GM20431 (cell line): Measurements from ENCODE around the gene HOXA6.

Experiments used
- in situ Hi-C: fragments of 300-500 bp; cut with MseI, MboI; formaldehyde crosslinking; loops from one replicate; pipeline ENCODE4 v1.15.0; 2020; ENCODE audit warnings: low sequenced_read_pairs; ENCODE audit not compliant: unreplicated experiment

Gene HOXA6

DNA sequence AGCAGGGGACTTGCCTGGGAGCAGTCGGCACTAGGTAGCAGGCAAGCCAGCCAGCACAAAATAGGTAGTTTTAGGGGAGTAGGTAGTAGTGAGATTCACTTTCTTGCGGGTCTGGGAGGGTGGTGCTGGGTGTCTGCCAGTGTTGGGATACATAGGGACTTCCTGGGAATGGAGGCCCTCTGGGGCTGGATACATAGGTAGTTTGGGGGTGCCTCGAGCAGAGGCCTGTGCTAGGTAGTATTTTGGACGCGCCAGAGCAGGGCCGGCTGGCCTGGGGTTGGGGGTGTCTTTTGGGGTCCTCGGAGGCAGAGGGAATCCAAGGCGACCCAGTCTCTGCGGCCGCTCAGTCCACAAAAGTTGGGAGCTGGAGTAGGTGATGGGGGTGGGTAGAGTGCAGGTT, 6.8 kb upstream of the HOXA6 start:
- in situ Hi-C loops = loop anchor here (25.0 kb wide), 2 partner anchors 767 to 1292 kb away; no protein-coding TSS in a partner anchor

DNA sequence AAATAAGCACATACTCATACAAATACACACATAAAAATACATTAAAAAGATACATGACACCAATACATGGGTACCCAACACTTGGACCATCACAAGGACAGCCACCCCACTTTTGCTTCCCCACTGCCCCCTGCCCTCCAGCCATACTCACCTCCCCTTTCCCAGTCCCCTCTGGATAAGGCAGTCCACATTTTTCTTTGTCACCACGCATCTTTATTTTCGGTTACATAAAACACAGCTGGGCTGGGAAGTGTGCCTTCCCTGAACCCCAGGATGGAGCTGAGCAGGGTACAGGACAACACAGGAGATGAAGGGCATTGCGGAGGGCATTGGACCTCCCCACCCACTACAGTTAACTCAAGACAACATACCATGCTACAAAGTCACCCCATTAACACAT, 6.0 kb upstream of the HOXA6 start:
- in situ Hi-C loops = loop anchor here (25.0 kb wide), 2 partner anchors 766 to 1291 kb away; no protein-coding TSS in a partner anchor

- in situ Hi-C loops = loop anchor here (25.0 kb wide), 2 partner anchors 766 to 1291 kb away; no protein-coding TSS in a partner anchor
These were observed 5.4 kb upstream of the HOXA6 start for GRCh38 chr7:27152816-27153442.

- in situ Hi-C loops = loop anchor here (25.0 kb wide), 2 partner anchors 765 to 1290 kb away; no protein-coding TSS in a partner anchor
These were observed 4.6 kb upstream of the HOXA6 start, which contains the start of gene HOXA3 for GRCh38 chr7:27151931-27152815. TSS of gene HOXA3 (minus strand) at chr7:27152583. CDS start at chr7:27110640, 41,943 bp downstream.

DNA sequence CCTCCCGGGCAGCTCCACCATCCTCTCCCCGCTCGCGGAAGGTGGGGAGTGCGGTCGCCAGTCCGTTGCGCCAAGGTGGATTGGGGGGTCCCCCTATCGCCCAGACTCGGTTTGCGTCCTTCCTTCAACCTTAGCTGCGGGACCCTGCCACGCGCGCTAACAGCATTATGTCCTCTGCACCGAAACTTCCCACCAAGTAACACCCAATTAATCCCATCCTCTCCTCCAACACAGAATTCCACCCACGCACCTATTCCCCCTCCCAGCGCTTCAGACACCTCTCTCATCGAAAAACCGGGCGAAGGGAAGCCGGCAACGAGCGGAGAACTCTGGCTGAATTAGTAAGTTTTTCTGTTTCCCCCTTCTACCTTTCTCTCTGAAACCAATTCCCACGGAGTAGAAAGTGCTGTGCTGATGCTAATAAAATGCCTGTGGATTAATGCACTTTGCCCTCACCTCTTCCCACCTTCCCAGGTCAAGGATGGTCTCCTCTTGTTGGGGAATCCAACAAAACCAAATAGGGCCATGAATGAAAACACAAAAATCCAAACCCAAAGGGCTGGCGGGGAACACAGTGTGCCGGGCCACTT, 3.9 kb upstream of the HOXA6 start:
- in situ Hi-C loops = loop anchor here (25.0 kb wide), 2 partner anchors 764 to 1289 kb away; no protein-coding TSS in a partner anchor

DNA sequence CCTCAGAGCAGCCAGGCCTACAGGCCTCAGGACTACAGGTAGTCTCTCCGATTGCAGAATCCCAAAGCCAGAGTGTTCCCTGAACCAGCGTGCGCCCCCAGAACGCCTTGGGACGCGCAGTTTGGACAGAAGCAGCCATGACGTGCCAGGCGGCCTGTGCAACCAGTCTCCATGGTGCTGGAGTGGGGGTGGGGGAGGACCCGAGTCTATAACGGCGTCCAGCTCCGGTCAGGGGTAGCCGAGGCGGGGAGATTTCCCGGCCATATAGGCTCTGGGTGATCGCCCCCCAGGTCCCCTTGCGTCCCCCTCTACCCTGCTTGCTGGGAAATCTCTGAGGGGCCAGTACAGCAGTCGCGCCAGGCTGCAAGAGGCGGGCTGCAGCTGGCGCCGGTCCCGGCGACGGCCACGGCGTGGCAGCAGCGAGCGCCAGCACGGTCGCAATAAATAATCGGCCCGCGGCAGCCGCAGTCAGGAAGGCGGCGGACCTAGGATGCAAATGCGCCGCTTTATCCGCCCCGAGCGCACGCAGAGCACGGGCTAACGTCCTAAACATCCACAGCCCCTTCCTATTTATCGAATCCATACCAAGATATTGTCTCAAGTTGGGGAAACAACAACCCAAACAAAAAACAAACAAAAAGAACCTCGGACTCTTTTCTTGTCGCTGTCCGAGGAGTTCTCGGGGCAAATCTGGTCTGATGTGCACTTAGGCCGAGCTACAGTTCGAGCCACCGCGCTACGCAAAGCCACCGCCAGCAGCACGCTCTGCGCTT, 3.2 kb upstream of the HOXA6 start:
- in situ Hi-C loops = loop anchor here (25.0 kb wide), 2 partner anchors 763 to 1288 kb away; no protein-coding TSS in a partner anchor

DNA sequence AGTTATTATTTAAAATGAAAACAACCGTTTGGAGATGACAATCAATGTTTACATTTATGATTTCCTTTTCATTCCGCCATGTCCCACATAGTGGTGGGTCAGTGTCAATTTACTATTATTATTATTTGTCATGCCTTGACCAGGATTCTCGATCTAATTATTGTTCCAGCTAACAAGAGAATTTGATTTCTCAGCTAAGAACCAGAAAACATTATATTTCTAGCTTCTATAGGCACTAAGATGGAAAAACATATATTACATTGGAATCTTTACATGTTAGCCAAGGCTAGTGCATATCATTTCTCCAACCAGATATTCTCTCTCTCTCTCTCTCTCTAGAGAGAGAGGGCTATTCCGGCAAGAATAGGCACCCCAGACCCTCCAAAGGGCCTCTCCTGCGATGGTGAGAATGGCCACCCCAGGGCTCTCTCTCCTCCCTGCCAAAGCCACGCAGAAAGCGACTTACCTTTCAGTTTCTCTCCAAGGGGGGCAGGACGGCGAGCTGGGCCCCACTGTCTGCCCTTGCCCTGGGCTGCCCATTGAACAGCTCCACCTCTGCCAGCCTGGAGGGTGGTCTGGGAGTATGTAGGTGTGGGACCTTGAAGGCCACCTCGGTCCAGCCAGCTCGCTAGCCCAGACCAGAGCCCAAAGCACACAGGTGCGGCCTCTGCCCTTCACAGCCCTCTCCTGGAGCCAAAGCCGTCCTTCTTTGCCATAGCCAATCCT, 2.4 kb upstream of the HOXA6 start:
- in situ Hi-C loops = loop anchor here (25.0 kb wide), 2 partner anchors 763 to 1288 kb away; no protein-coding TSS in a partner anchor

GRCh38 chr7:27148756-27149641, 1.4 kb upstream of the HOXA6 start:
- in situ Hi-C loops = no loop called here

GRCh38 chr7:27148031-27148755, 619 bp upstream of the HOXA6 start:
- in situ Hi-C loops = no loop called here

DNA sequence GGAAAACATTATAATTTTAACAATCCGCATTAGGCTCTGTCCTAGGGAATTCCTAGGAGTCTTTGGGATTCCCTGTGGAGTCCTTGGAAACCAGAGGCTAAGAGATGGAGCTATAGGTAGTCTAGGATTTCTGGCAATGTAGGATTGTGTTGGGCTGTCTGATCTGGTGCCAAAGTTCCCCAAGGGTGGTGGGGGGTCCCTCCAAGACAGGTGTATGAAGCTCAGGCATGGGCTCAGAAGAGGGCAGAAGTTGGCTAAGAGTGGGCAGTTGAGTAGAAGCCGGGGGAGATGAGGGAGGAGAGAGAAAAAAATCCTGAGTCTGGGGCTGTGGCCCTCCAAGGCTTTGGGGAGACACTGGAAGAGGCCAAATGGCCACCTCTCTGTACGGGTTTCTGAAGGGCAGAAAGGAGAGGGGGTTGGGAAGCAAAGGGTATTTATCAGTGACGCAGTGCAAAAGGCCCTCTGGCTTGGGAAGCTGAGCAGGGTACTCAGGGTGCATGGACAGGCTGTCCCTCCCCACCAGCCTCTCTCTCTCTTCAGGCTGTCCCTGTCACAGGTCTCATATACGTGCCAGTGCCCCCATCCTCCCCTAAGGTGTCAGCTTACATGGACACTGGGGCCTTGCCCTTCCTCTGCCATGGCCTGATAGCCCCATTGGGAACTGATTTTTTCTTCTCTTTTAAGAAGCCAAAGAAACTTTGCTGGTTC, 929 bp downstream of the HOXA6 start:
- in situ Hi-C loops = no loop called here

DNA sequence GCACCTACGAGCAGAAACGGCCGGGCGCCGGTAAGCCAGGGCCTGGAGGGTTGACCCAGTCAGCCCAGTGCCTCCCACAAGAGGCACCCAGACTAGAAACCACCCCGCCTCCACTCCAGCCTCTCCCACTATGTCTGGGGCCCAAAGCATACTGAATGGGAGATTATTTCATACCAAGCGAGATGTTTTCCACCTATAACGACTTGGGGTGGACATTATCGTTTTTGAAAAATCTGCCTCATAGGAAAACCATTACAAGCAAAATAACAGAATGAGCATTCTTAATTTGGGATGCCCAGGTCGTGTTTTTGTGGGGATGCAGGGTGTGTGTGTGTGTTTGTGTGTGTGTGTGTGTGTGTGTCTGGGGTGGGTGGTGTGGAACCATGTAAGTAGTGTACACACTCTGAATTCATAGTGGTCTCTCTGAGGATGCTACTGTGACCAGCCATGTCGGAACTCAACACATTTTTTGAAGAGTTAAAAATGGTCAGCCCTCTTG, 1.6 kb downstream of the HOXA6 start:
- in situ Hi-C loops = no loop called here

DNA sequence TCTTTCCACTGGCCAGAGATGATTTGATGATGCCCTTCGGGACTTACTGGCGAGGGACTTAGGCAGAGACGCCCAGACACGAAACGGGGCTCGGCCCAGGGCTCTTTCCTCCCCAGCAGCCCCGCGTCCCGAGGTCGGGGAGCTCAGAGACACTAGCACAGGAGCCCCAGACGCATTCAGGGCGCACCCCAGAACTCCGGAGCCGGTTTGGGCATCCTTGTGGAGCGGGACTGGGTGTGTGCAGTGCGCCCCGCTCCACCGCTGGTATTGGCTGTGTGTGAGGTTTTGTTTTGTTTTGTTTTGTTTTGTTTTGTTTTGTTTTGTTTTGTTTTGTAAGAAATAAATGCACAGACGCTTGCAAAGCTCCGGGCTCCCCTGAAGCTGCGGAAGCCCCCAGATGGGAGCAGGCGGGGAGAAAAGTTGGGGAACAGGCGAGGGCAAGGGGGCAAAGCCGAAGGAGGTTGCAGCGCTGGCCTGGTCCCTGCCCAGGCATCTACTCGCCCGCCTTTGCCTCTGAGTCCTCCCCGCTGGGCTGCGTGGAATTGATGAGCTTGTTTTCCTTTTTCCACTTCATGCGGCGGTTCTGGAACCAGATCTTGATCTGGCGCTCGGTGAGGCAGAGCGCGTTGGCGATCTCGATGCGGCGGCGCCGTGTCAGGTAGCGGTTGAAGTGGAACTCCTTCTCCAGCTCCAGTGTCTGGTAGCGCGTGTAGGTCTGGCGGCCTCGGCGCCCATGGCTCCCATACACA, 2.2 kb downstream of the HOXA6 start:
- in situ Hi-C loops = no loop called here

- in situ Hi-C loops = no loop called here
These were observed 2.8 kb downstream of the HOXA6 start for GRCh38 chr7:27144781-27145164.

- in situ Hi-C loops = no loop called here
These were observed 3.4 kb downstream of the HOXA6 start for GRCh38 chr7:27143950-27144780.
